GM23338 (cell line): ENCODE data around the gene PTGIR. TPM values are rescaled to one million over a fixed set of nuclear protein-coding genes. Genes with fewer than 3 reads are reported as not detected.

ENCODE experiments used
- ATAC-seq: fragments of 200-7000 bp; cut with Tn5 transposase; 3 replicates; pipeline ENCODE4 v1.9.1; 2020
- DNase-seq: peaks from one replicate; pipeline ENCODE4 v3.0.0-alpha.2; 2015; ENCODE audit warnings: low spot score
- H2AFZ ChIP-seq: fragments of 200-600 bp; sonication (generic); 2 replicates; pipeline ENCODE4 v1.8.0; 2016; ENCODE audit warnings: antibody characterized with exemption, mild to moderate bottlenecking, moderate library complexity
- H3F3A ChIP-seq: fragments of 200-600 bp; sonication (generic); replicated peaks from 2 replicates; pipeline ENCODE4 v1.8.0; 2017; ENCODE audit warnings: antibody characterized with exemption, mixed run types, low read depth
- H3K27ac ChIP-seq: fragments of 200-600 bp; sonication (generic); 2 replicates; pipeline ENCODE4 v1.6.1; 2016; ENCODE audit warnings: low read depth
- H3K27me3 ChIP-seq: fragments of 200-600 bp; sonication (generic); 2 replicates; pipeline ENCODE4 v1.8.0; 2016; ENCODE audit warnings: mild to moderate bottlenecking, mixed run types, moderate library complexity; ENCODE audit not compliant: insufficient read depth
- H3K36me3 ChIP-seq: fragments of 200-600 bp; sonication (generic); 2 replicates; pipeline ENCODE4 v1.8.0; 2016; ENCODE audit warnings: mild to moderate bottlenecking; ENCODE audit not compliant: insufficient read depth
- H3K4me1 ChIP-seq: fragments of 200-600 bp; sonication (generic); 2 replicates; pipeline ENCODE4 v1.8.0; 2016; ENCODE audit warnings: mild to moderate bottlenecking, moderate library complexity; ENCODE audit not compliant: insufficient read depth
- H3K4me2 ChIP-seq: fragments of 200-600 bp; sonication (generic); 2 replicates; pipeline ENCODE4 v1.7.1; 2017; ENCODE audit warnings: mixed run types
- H3K4me3 ChIP-seq: fragments of 200-600 bp; sonication (generic); 2 replicates; pipeline ENCODE4 v1.6.1; 2016; ENCODE audit warnings: mixed run types
- H3K79me2 ChIP-seq: fragments of 200-600 bp; sonication (generic); replicated peaks from 2 replicates; pipeline ENCODE4 v1.8.0; 2017; ENCODE audit warnings: mild to moderate bottlenecking; ENCODE audit not compliant: insufficient read depth
- H3K9me2 ChIP-seq: fragments of 200-600 bp; sonication (generic); 2 replicates; pipeline ENCODE4 v1.8.0; 2017; ENCODE audit not compliant: insufficient read depth
- H4K20me1 ChIP-seq: fragments of 200-600 bp; sonication (generic); replicated peaks from 2 replicates; pipeline ENCODE4 v1.8.0; 2017; ENCODE audit warnings: mild to moderate bottlenecking; ENCODE audit not compliant: insufficient read depth
- H3K27ac Mint-ChIP-seq: 2 replicates; pipeline ENCODE4 v1.8.0; 2020; ENCODE audit warnings: inconsistent platforms, mild to moderate bottlenecking, moderate library complexity, mixed read lengths
- H3K27me3 Mint-ChIP-seq: 3 replicates; pipeline ENCODE4 v1.8.0; 2022; ENCODE audit warnings: low read depth, mild to moderate bottlenecking, moderate library complexity, mixed read lengths, inconsistent platforms; ENCODE audit not compliant: insufficient read depth, poor library complexity
- H3K36me3 Mint-ChIP-seq: 3 replicates; pipeline ENCODE4 v1.8.0; 2021; ENCODE audit warnings: low read depth, mild to moderate bottlenecking, inconsistent platforms, moderate library complexity, mixed read lengths
- H3K4me1 Mint-ChIP-seq: 3 replicates; pipeline ENCODE4 v1.8.0; 2020; ENCODE audit warnings: mild to moderate bottlenecking, inconsistent platforms, mixed read lengths
- H3K4me3 Mint-ChIP-seq: 3 replicates; pipeline ENCODE4 v1.8.0; 2021; ENCODE audit warnings: moderate library complexity, mild to moderate bottlenecking, inconsistent platforms, mixed read lengths
- H3K9me3 Mint-ChIP-seq: 3 replicates; pipeline ENCODE4 v1.8.0; 2020; ENCODE audit warnings: moderate library complexity, mild to moderate bottlenecking, inconsistent platforms, mixed read lengths
- CREB1 ChIP-seq: fragments of 250-450 bp; sonication (Bioruptor Pico); IDR thresholded peaks from 2 replicates; pipeline ENCODE4 v1.5.0; 2020; ENCODE audit warnings: low read depth, mild to moderate bottlenecking, moderate library complexity
- CTCF ChIP-seq, 2 experiments: fragments of 200-600 bp in 1 of 2; sonication (generic) in 1 of 2; conservative IDR thresholded peaks; 2 replicates each; pipeline versions ENCODE4 v1.5.1 to v1.6.1; 2016 to 2017; ENCODE audit warnings: antibody characterized with exemption in 2 of 2, low read depth in 2 of 2, mild to moderate bottlenecking in 2 of 2, moderate library complexity in 1 of 2
- EZH2 ChIP-seq: fragments of 200-600 bp; sonication (generic); IDR thresholded peaks from one replicate; pipeline ENCODE4 v1.8.0; 2017; ENCODE audit warnings: antibody characterized with exemption, mild to moderate bottlenecking, low read depth; ENCODE audit not compliant: unreplicated experiment
- JUNB ChIP-seq: IDR thresholded peaks from one replicate; pipeline ENCODE4 v1.6.1; 2016; ENCODE audit warnings: antibody characterized with exemption; ENCODE audit not compliant: unreplicated experiment
- NANOG ChIP-seq: IDR thresholded peaks from 2 replicates; pipeline ENCODE4 v1.6.1; 2016; ENCODE audit warnings: antibody characterized with exemption, borderline replicate concordance
- POLR2AphosphoS5 ChIP-seq: IDR thresholded peaks from 2 replicates; pipeline ENCODE4 v1.6.1; 2016; ENCODE audit warnings: antibody characterized with exemption, low read depth
- STAT1 ChIP-seq: IDR thresholded peaks from one replicate; pipeline ENCODE4 v1.6.1; 2016; ENCODE audit warnings: antibody characterized with exemption; ENCODE audit not compliant: unreplicated experiment
- ZNF331 ChIP-seq: fragments of 250-450 bp; sonication (Bioruptor Pico); IDR thresholded peaks from 2 replicates; pipeline ENCODE4 v1.5.0; 2020; ENCODE audit warnings: low read depth, mild to moderate bottlenecking, moderate library complexity
- ZNF462 ChIP-seq: fragments of 250-450 bp; sonication (Bioruptor Pico); IDR thresholded peaks from 2 replicates; pipeline ENCODE4 v1.5.0; 2020; ENCODE audit warnings: mild to moderate bottlenecking, moderate library complexity
- polyA plus RNA-seq: library from polyadenylated mRNA; unstranded; fragments of >200 nt; fragmentation: Nextera tagmentation; extraction: Ambion mirVana; gene quantifications from 2 replicates; pipeline ENCODE4 v1.2.1, GENCODE V29; 2016
- total RNA-seq: library from RNA; depleted of rRNA; stranded (reverse); fragments of >200 nt; shearing (Covaris generic); gene quantifications from 2 replicates; pipeline ENCODE4 v1.2.3, GENCODE V29; 2014

The PTGIR gene
- total and polyA plus RNA-seq, 2 experiments from 2014 or later = not detected

- ATAC-seq = no peak
- H3K36me3 Mint-ChIP-seq = peaks cover 40% of the 10 kb centered on the region
- Histone ChIP-seq H2AFZ (no peak overlapping the region), H3K9me2 (no peaks in the 10 kb centered on the region), H3K4me1 (no peaks in the 10 kb centered on the region), H3F3A (no peaks in the 10 kb centered on the region), H4K20me1 (peaks cover 4% of the 10 kb centered on the region; the same call in 1 of the 2 replicates), H3K27ac (0 out of 2 replicates have a peak overlapping the region, but pooled peaks have one; percentile 63), H3K4me3 (no peak overlapping the region), H3K4me2 (no peak overlapping the region), H3K36me3 (peaks cover 21% of the 10 kb centered on the region; the same call in 1 of the 2 replicates), H3K79me2 (no peaks in the 10 kb centered on the region), H3K27me3 (no peaks in the 10 kb centered on the region)
- peak; percentile 21; the same call in 1 of the 2 replicates for TF ChIP-seq POLR2AphosphoS5
- no peak for TF ChIP-seq STAT1
- H3K27ac Mint-ChIP-seq = no peak overlapping the region; the same call in 1 of the 2 replicates
- DNase-seq = no peak
- no peak overlapping the region for H3K4me3 Mint-ChIP-seq
- H3K27me3 Mint-ChIP-seq = peaks cover 9% of the 10 kb centered on the region
- H3K4me1 Mint-ChIP-seq = peaks cover 6% of the 10 kb centered on the region; the same call in 2 of the 3 replicates
- no peaks in the 10 kb centered on the region for H3K9me3 Mint-ChIP-seq
These were observed 13.8 kb downstream of the PTGIR start for GRCh38 chr19:46610851-46611770.

DNA sequence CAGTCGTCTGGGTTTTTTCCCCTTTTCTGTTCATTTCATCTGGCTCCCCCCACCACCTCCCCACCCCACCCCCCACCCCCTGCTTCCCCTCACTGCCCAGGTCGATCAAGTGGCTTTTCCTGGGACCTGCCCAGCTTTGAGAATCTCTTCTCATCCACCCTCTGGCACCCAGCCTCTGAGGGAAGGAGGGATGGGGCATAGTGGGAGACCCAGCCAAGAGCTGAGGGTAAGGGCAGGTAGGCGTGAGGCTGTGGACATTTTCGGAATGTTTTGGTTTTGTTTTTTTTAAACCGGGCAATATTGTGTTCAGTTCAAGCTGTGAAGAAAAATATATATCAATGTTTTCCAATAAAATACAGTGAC, 14.5 kb downstream of the PTGIR start:
- no peaks in the 10 kb centered on the region for H3K4me1 ChIP-seq
- H4K20me1 ChIP-seq = peaks cover 4% of the 10 kb centered on the region; the same call in 1 of the 2 replicates
- no peak for DNase-seq
- no peak overlapping the region for H3K27ac Mint-ChIP-seq
- H3K4me1 Mint-ChIP-seq = peaks cover 6% of the 10 kb centered on the region; the same call in 2 of the 3 replicates
- H3K4me3 ChIP-seq = no peak overlapping the region
- peaks cover 21% of the 10 kb centered on the region; the same call in 1 of the 2 replicates for H3K36me3 ChIP-seq
- no peaks in the 10 kb centered on the region for H3K9me2 ChIP-seq
- no peaks in the 10 kb centered on the region for H3K27me3 ChIP-seq
- ATAC-seq = no peak
- H3K36me3 Mint-ChIP-seq = peaks cover 40% of the 10 kb centered on the region
- no peak overlapping the region for H2AFZ ChIP-seq
- H3K9me3 Mint-ChIP-seq = no peaks in the 10 kb centered on the region
- H3K4me2 ChIP-seq = no peak overlapping the region
- H3K79me2 ChIP-seq = no peaks in the 10 kb centered on the region
- no peak overlapping the region for H3K27ac ChIP-seq
- H3K4me3 Mint-ChIP-seq = no peak overlapping the region
- no peaks in the 10 kb centered on the region for H3F3A ChIP-seq
- H3K27me3 Mint-ChIP-seq = peaks cover 9% of the 10 kb centered on the region
- TF ChIP-seq STAT1 (no peak), EZH2 (no peak), JUNB (no peak), NANOG (no peak), CREB1 (CRISPR knock-in tag) (no peak), ZNF331 (CRISPR knock-in tag) (no peak), CTCF (conservative IDR thresholded peaks at IDR 0.05; ENCODE audit: low read depth in 2 of 2) (no peak), ZNF462 (CRISPR knock-in tag) (no peak)
